LNCaP clone FGC (cell line): Measurements from ENCODE around the gene NET1.

Experiments used
- DNase-seq: peaks from one replicate; pipeline ENCODE4 v3.0.0-alpha.2; 2011; ENCODE audit warnings: low read depth
- H3K4me3 ChIP-seq: 2 replicates; pipeline ENCODE4 v1.5.1; 2011; ENCODE audit warnings: mild to moderate bottlenecking, low read depth, low read length, control low read depth
- CTCF ChIP-seq: IDR thresholded peaks from 2 replicates; pipeline ENCODE4 v1.5.1; 2012; ENCODE audit warnings: mild to moderate bottlenecking; ENCODE audit not compliant: control insufficient read depth, insufficient read depth; ENCODE audit errors: extremely low read depth

NET1 gene

GRCh38 chr10:5490032-5490431 is 77.7 kb downstream of the NET1 start:
- DNase-seq, result no peak
- TF ChIP-seq CTCF, result no peak
- H3K4me3 ChIP-seq, result no peak overlapping the region

- DNase-seq, result no peak
- no peak for TF ChIP-seq CTCF
Measured at GRCh38 chr10:5490698-5491464, 78.5 kb downstream of the NET1 start.

GRCh38 chr10:5491477-5491876 is 79.1 kb downstream of the NET1 start:
- no peak overlapping the region for H3K4me3 ChIP-seq
- no peak for TF ChIP-seq CTCF
- no peak for DNase-seq

More at GRCh38 chr10:5490698-5491464, 78.5 kb downstream of the NET1 start:
- no peak overlapping the region for H3K4me3 ChIP-seq

GRCh38 chr10:5492322-5492855 is 80.0 kb downstream of the NET1 start:
- DNase-seq, result no peak
- H3K4me3 ChIP-seq, result no peak overlapping the region
- TF ChIP-seq CTCF, result no peak

GRCh38 chr10:5492929-5493576 is 80.7 kb downstream of the NET1 start:
- no peak for TF ChIP-seq CTCF
- no peak for DNase-seq
- H3K4me3 ChIP-seq, result no peak overlapping the region

- no peak for TF ChIP-seq CTCF
- DNase-seq, result no peak
- no peak overlapping the region for H3K4me3 ChIP-seq
Measured at GRCh38 chr10:5493691-5494090, 81.3 kb downstream of the NET1 start.
